ENCODE data around the gene PFDN2. TPM values are rescaled to one million over a fixed set of nuclear protein-coding genes. Genes with fewer than 3 reads are reported as not detected.
A peak's percentile ranks its signal among the peaks of the same experiment; 100 is the strongest.

PFDN2 gene
- total RNA-seq, 1 donor from 2014 or later, result 56.2 TPM

- no peak for TF ChIP-seq CTCF (IDR thresholded peaks at IDR 0.05)
- intact Hi-C loops (cut with DNase I), result no loop called here
- Histone ChIP-seq H3K27ac (no peak overlapping the region), H3K9me3 (no peaks in the 10 kb centered on the region), H3K4me3 (no peak overlapping the region), H3K36me3 (peaks cover 26% of the 10 kb centered on the region), H3K27me3 (no peaks in the 10 kb centered on the region), H3K4me1 (no peaks in the 10 kb centered on the region)
- ATAC-seq, result no peak
- no peak for DNase-seq
Measured at GRCh38 chr1:161106431-161106830, 11.4 kb downstream of the PFDN2 start.

- peaks cover 19% of the 10 kb centered on the region for H3K4me1 ChIP-seq
- no peak overlapping the region for H3K4me3 ChIP-seq
- H3K27ac ChIP-seq, result no peak overlapping the region
- intact Hi-C loops (cut with DNase I), result no loop called here
- ATAC-seq (no peak), DNase-seq (no peak)
- no peaks in the 10 kb centered on the region for H3K9me3 ChIP-seq
- H3K27me3 ChIP-seq, result no peaks in the 10 kb centered on the region
- peaks cover 38% of the 10 kb centered on the region for H3K36me3 ChIP-seq
- no peak for TF ChIP-seq CTCF (IDR thresholded peaks at IDR 0.05)
Measured at GRCh38 chr1:161100556-161100955, 17.3 kb downstream of the PFDN2 start.

- peaks cover 34% of the 10 kb centered on the region for H3K36me3 ChIP-seq
- peak overlapping the region; percentile 65 for H3K4me3 ChIP-seq
- H3K9me3 ChIP-seq, result no peaks in the 10 kb centered on the region
- no peaks in the 10 kb centered on the region for H3K27me3 ChIP-seq
- intact Hi-C loops (cut with DNase I), result loop anchor here (5.0 kb wide), 1 partner anchor 107 kb away; no protein-coding TSS in a partner anchor
- H3K27ac ChIP-seq, result no peak overlapping the region
- TF ChIP-seq CTCF (IDR thresholded peaks at IDR 0.05), result no peak
- DNase-seq, result no peak
- H3K4me1 ChIP-seq, result peaks cover 19% of the 10 kb centered on the region
- no peak for ATAC-seq
Measured at GRCh38 chr1:161099090-161099802, 18.6 kb downstream of the PFDN2 start.

GRCh38 chr1:161098210-161099068 lies 19.4 kb downstream of the PFDN2 start, which contains the start of gene KLHDC9:
KLHDC9 (plus strand) TSS chr1:161098361; CDS start chr1:161098536, 175 bp downstream.
- DNase-seq (peak; percentile 92), ATAC-seq (peak; percentile 89)
- Histone ChIP-seq H3K27ac (peak within 1 kb of the TSS; percentile 66), H3K36me3 (peaks cover 31% of the 10 kb centered on the region), H3K27me3 (no peaks in the 10 kb centered on the region), H3K4me1 (peaks cover 19% of the 10 kb centered on the region), H3K4me3 (peak within 1 kb of the TSS; percentile 65), H3K9me3 (no peaks in the 10 kb centered on the region)
- TF ChIP-seq CTCF (IDR thresholded peaks at IDR 0.05), result peak; percentile 17
- intact Hi-C loops (cut with DNase I), result loop anchor here (5.0 kb wide), 1 partner anchor 106 kb away; no protein-coding TSS in a partner anchor

GRCh38 chr1:161096530-161096929 lies 21.3 kb downstream of the PFDN2 start:
- no peaks in the 10 kb centered on the region for H3K27me3 ChIP-seq
- no peak for TF ChIP-seq CTCF (IDR thresholded peaks at IDR 0.05)
- no peak for DNase-seq
- peaks cover 18% of the 10 kb centered on the region for H3K36me3 ChIP-seq
- intact Hi-C loops (cut with DNase I), result loop anchor here (5.0 kb wide), 1 partner anchor 104 kb away; no protein-coding TSS in a partner anchor
- peak; percentile 4 for ATAC-seq
- H3K4me1 ChIP-seq, result peaks cover 19% of the 10 kb centered on the region
- H3K4me3 ChIP-seq, result no peak overlapping the region
- H3K27ac ChIP-seq, result peak overlapping the region; percentile 66
- H3K9me3 ChIP-seq, result no peaks in the 10 kb centered on the region
